Mesendoderm (in vitro differentiated cells): ENCODE measurements around the gene LGALSL.

Experiments
- DNase-seq: peaks from one replicate; pipeline ENCODE4 v3.0.0; 2013
- H2AK5ac ChIP-seq: 2 replicates; pipeline ENCODE4 v1.6.1; 2013; ENCODE audit warnings: low read length, inconsistent platforms
- H2BK120ac ChIP-seq: 2 replicates; pipeline ENCODE4 v1.6.1; 2013; ENCODE audit warnings: low read depth, mild to moderate bottlenecking, low read length, moderate library complexity, mixed read lengths
- H2BK15ac ChIP-seq: replicated peaks from 2 replicates; pipeline ENCODE4 v1.6.1; 2013; ENCODE audit warnings: low read depth, mild to moderate bottlenecking, moderate library complexity
- H2BK5ac ChIP-seq: 2 replicates; pipeline ENCODE4 v1.6.1; 2013; ENCODE audit warnings: low read length, inconsistent platforms
- H3K18ac ChIP-seq: 2 replicates; pipeline ENCODE4 v1.6.1; 2013; ENCODE audit warnings: mild to moderate bottlenecking, low read length, mixed read lengths
- H3K23ac ChIP-seq: one replicate; pipeline ENCODE4 v1.6.1; 2013; ENCODE audit warnings: low read length
- H3K27ac ChIP-seq: 2 replicates; pipeline ENCODE4 v1.5.1; 2013; ENCODE audit warnings: low read depth, mild to moderate bottlenecking, inconsistent platforms, low read length, moderate library complexity
- H3K27me3 ChIP-seq: 2 replicates; pipeline ENCODE4 v1.6.1; 2013; ENCODE audit warnings: low read length, control low read depth, mild to moderate bottlenecking, inconsistent platforms; ENCODE audit not compliant: insufficient read depth, poor library complexity
- H3K36me3 ChIP-seq: 2 replicates; pipeline ENCODE4 v1.6.1; 2013; ENCODE audit warnings: low read length, inconsistent platforms; ENCODE audit not compliant: control insufficient read depth, insufficient read depth
- H3K4ac ChIP-seq: one replicate; pipeline ENCODE4 v1.6.1; 2013; ENCODE audit warnings: low read depth, mild to moderate bottlenecking, low read length, moderate library complexity
- H3K4me1 ChIP-seq: 2 replicates; pipeline ENCODE4 v1.6.1; 2013; ENCODE audit warnings: low read depth, low read length, inconsistent platforms; ENCODE audit not compliant: control insufficient read depth
- H3K4me2 ChIP-seq: 2 replicates; pipeline ENCODE4 v1.6.1; 2013; ENCODE audit warnings: low read length
- H3K4me3 ChIP-seq: 2 replicates; pipeline ENCODE4 v1.5.1; 2013; ENCODE audit warnings: mild to moderate bottlenecking, low read length
- H3K56ac ChIP-seq: one replicate; pipeline ENCODE4 v1.6.1; 2013; ENCODE audit warnings: low read length
- H3K79me1 ChIP-seq: 2 replicates; pipeline ENCODE4 v1.6.1; 2013; ENCODE audit warnings: low read length, inconsistent platforms
- H3K79me2 ChIP-seq: 2 replicates; pipeline ENCODE4 v1.6.1; 2013; ENCODE audit warnings: mild to moderate bottlenecking, low read length; ENCODE audit not compliant: control insufficient read depth, insufficient read depth
- H3K9ac ChIP-seq: 2 replicates; pipeline ENCODE4 v1.6.1; 2013; ENCODE audit warnings: low read length, inconsistent platforms
- H4K5ac ChIP-seq: one replicate; pipeline ENCODE4 v1.6.1; 2013; ENCODE audit warnings: low read length
- H4K8ac ChIP-seq: one replicate; pipeline ENCODE4 v1.6.1; 2013; ENCODE audit warnings: low read depth, mild to moderate bottlenecking, control low read depth, low read length, moderate library complexity
- WGBS: extraction: QIAGEN DNeasy Blood & Tissue Kit; methylation state at CpG from one replicate; pipeline ENCODE4 v1.1.7; 2013; ENCODE audit warnings: low lambda C conversion rate, missing lambda C conversion rate; ENCODE audit not compliant: insufficient coverage; ENCODE audit errors: extremely low coverage; 5-methylcytosine and 5-hydroxymethylcytosine counted together

LGALSL gene

GRCh38 chr2:64481665-64482064, 27.7 kb downstream of the LGALSL start:
- no CpG with 5 or more reads among the region's 5 CpGs for WGBS
- Histone ChIP-seq H3K23ac (no peak overlapping the region), H3K4me3 (no peak overlapping the region), H3K79me1 (no peaks in the 10 kb centered on the region), H3K79me2 (no peaks in the 10 kb centered on the region), H3K36me3 (no peaks in the 10 kb centered on the region), H3K4me1 (peaks cover 6% of the 10 kb centered on the region), H2BK15ac (no peak overlapping the region), H3K4ac (no peak overlapping the region), H3K56ac (no peak overlapping the region), H2BK120ac (no peak overlapping the region), H2AK5ac (no peak overlapping the region), H4K5ac (no peak overlapping the region), H3K27ac (no peak overlapping the region), H2BK5ac (no peak overlapping the region), H3K4me2 (no peak overlapping the region), H4K8ac (no peak overlapping the region), H3K27me3 (no peaks in the 10 kb centered on the region), H3K9ac (no peak overlapping the region), H3K18ac (no peak overlapping the region)
- DNase-seq: no peak

GRCh38 chr2:64482243-64482642, 28.3 kb downstream of the LGALSL start:
- no CpG with 5 or more reads among the region's 1 CpG for WGBS
- H3K27me3 ChIP-seq: no peaks in the 10 kb centered on the region
- no peaks in the 10 kb centered on the region for H3K36me3 ChIP-seq

GRCh38 chr2:64482765-64483504, 29.0 kb downstream of the LGALSL start:
- Histone ChIP-seq H3K56ac (no peak overlapping the region), H2BK5ac (no peak overlapping the region), H3K4me2 (no peak overlapping the region), H3K18ac (peak overlapping the region; percentile 40), H3K4me3 (no peak overlapping the region), H2BK120ac (no peak overlapping the region), H3K23ac (no peak overlapping the region), H2AK5ac (no peak overlapping the region), H3K79me1 (no peaks in the 10 kb centered on the region), H3K36me3 (no peaks in the 10 kb centered on the region), H3K9ac (no peak overlapping the region), H3K4ac (no peak overlapping the region), H4K8ac (no peak overlapping the region), H3K27ac (no peak overlapping the region), H2BK15ac (no peak overlapping the region), H3K27me3 (no peaks in the 10 kb centered on the region), H4K5ac (no peak overlapping the region), H3K79me2 (no peaks in the 10 kb centered on the region), H3K4me1 (peaks cover 6% of the 10 kb centered on the region)
- peak; percentile 90 for DNase-seq
- WGBS: no CpG with 5 or more reads among the region's 5 CpGs

More at GRCh38 chr2:64482243-64482642, 28.3 kb downstream of the LGALSL start:
- Histone ChIP-seq H3K4ac (no peak overlapping the region), H3K79me1 (no peaks in the 10 kb centered on the region), H2BK15ac (no peak overlapping the region), H3K56ac (no peak overlapping the region), H3K18ac (no peak overlapping the region), H4K8ac (no peak overlapping the region), H3K79me2 (no peaks in the 10 kb centered on the region), H3K4me2 (no peak overlapping the region), H2BK120ac (no peak overlapping the region), H3K9ac (no peak overlapping the region), H3K4me1 (peaks cover 6% of the 10 kb centered on the region), H2BK5ac (no peak overlapping the region), H3K27ac (no peak overlapping the region), H4K5ac (no peak overlapping the region), H2AK5ac (no peak overlapping the region), H3K23ac (no peak overlapping the region), H3K4me3 (no peak overlapping the region)
- no peak for DNase-seq

- Histone ChIP-seq H4K5ac (no peak overlapping the region), H3K23ac (no peak overlapping the region), H2BK15ac (no peak overlapping the region), H4K8ac (no peak overlapping the region), H3K36me3 (no peaks in the 10 kb centered on the region), H3K79me2 (no peaks in the 10 kb centered on the region), H3K9ac (no peak overlapping the region), H3K4me3 (no peak overlapping the region), H3K56ac (no peak overlapping the region), H3K4ac (no peak overlapping the region), H2BK5ac (no peak overlapping the region), H3K79me1 (no peaks in the 10 kb centered on the region), H3K27ac (no peak overlapping the region), H3K18ac (no peak overlapping the region), H3K4me2 (no peak overlapping the region), H3K4me1 (peaks cover 7% of the 10 kb centered on the region), H2BK120ac (no peak overlapping the region), H2AK5ac (no peak overlapping the region), H3K27me3 (no peaks in the 10 kb centered on the region)
- no CpG with 5 or more reads among the region's 4 CpGs for WGBS
- DNase-seq: no peak
Measured at GRCh38 chr2:64485331-64485730, 31.4 kb downstream of the LGALSL start.

GRCh38 chr2:64485961-64486360, 32.0 kb downstream of the LGALSL start:
- no peaks in the 10 kb centered on the region for H3K27me3 ChIP-seq
- no peaks in the 10 kb centered on the region for H3K79me2 ChIP-seq
- no peak for DNase-seq
- no peak overlapping the region for H4K5ac ChIP-seq
- H3K23ac ChIP-seq: no peak overlapping the region
- no peak overlapping the region for H3K18ac ChIP-seq
- no peak overlapping the region for H3K4me2 ChIP-seq
- no peak overlapping the region for H3K4me3 ChIP-seq
- no peak overlapping the region for H2AK5ac ChIP-seq
- no peak overlapping the region for H4K8ac ChIP-seq
- H3K27ac ChIP-seq: no peak overlapping the region
- peaks cover 7% of the 10 kb centered on the region for H3K4me1 ChIP-seq
- no peaks in the 10 kb centered on the region for H3K79me1 ChIP-seq
- no peak overlapping the region for H2BK15ac ChIP-seq
- no peaks in the 10 kb centered on the region for H3K36me3 ChIP-seq
- no peak overlapping the region for H3K9ac ChIP-seq
- no peak overlapping the region for H3K4ac ChIP-seq
- H3K56ac ChIP-seq: no peak overlapping the region
- H2BK120ac ChIP-seq: no peak overlapping the region
- H2BK5ac ChIP-seq: no peak overlapping the region
- WGBS: no CpG with 5 or more reads among the region's 8 CpGs
